Tibial nerve (tissue), 4 donors: ENCODE data around the gene LHPP. TPM values are rescaled to one million over a fixed set of nuclear protein-coding genes. Genes with fewer than 3 reads are reported as not detected.
A peak's percentile ranks its signal among the peaks of the same experiment; 100 is the strongest.
"Not testable (repeated sequence)": the region's sequence is repeated elsewhere in the genome, so short reads cannot be mapped to it uniquely, and the experiment has no call there.

ENCODE experiments used
- DNase-seq, 2 donors: peaks; one replicate each; pipeline ENCODE4 v3.0.0-alpha.2; 2019; ENCODE audit warnings: low spot score in 2 of 2
- H3K27ac ChIP-seq, 4 donors: fragments of 200-600 bp; sonication (generic) in 3 of 4; one replicate each; pipeline ENCODE4 v1.5.1; 2017 to 2019; ENCODE audit warnings: mild to moderate bottlenecking in 1 of 4
- H3K27me3 ChIP-seq, 2 donors: fragments of 200-600 bp; sonication (generic) in 1 of 2; one replicate each; pipeline versions ENCODE4 v1.5.1 to v1.6.0; 2017 to 2019
- H3K36me3 ChIP-seq, 3 donors: fragments of 200-600 bp; sonication (generic); one replicate each; pipeline ENCODE4 v1.5.1; 2018 to 2019
- H3K4me1 ChIP-seq, 4 donors: fragments of 200-600 bp; sonication (generic) in 3 of 4; one replicate each; pipeline ENCODE4 v1.5.1; 2017 to 2019
- H3K4me3 ChIP-seq, 4 donors: fragments of 200-600 bp; sonication (generic) in 3 of 4; one replicate each; pipeline ENCODE4 v1.5.1; 2017 to 2019; ENCODE audit warnings: mild to moderate bottlenecking in 1 of 4, moderate library complexity in 1 of 4
- H3K9me3 ChIP-seq, 4 donors: fragments of 200-600 bp; sonication (generic) in 3 of 4; one replicate each; pipeline ENCODE4 v1.5.1; 2017 to 2019
- EP300 ChIP-seq, 2 donors: sonication (generic); formaldehyde crosslinking; IDR thresholded peaks; one replicate each; pipeline ENCODE4 v1.6.1; 2017; ENCODE audit warnings: antibody characterized with exemption in 2 of 2, mild to moderate bottlenecking in 1 of 2
- POLR2A ChIP-seq, 2 donors: fragments of 450-650 bp; IDR thresholded peaks; one replicate each; pipeline ENCODE4 v1.6.1; 2017; ENCODE audit warnings: antibody characterized with exemption in 2 of 2, mild to moderate bottlenecking in 2 of 2, moderate library complexity in 2 of 2
- WGBS, 2 donors: methylation state at CpG; one replicate each; pipeline ENCODE4 v1.1.5; 2018; 5-methylcytosine and 5-hydroxymethylcytosine counted together
- total RNA-seq, 4 donors: library from RNA; depleted of rRNA; stranded (reverse); fragments of >200 nt; gene quantifications; one replicate each; pipeline ENCODE4 v1.1.0, GENCODE V29; 2016
- TF ChIP-seq, protein P1 (sequence below), 5 experiments: fragments of 200-600 bp in 3 of 5; fragments of 450-650 bp in 2 of 5; sonication (generic) in 3 of 5; IDR thresholded peaks; one replicate each; pipeline ENCODE4 v1.5.1; 2016 to 2019; ENCODE audit warnings: antibody characterized with exemption in 5 of 5, mild to moderate bottlenecking in 3 of 5, moderate library complexity in 2 of 5

The LHPP gene
- total RNA-seq, 4 donors from 2014 or later, result 25.5 to 211 (median 123) TPM

DNA sequence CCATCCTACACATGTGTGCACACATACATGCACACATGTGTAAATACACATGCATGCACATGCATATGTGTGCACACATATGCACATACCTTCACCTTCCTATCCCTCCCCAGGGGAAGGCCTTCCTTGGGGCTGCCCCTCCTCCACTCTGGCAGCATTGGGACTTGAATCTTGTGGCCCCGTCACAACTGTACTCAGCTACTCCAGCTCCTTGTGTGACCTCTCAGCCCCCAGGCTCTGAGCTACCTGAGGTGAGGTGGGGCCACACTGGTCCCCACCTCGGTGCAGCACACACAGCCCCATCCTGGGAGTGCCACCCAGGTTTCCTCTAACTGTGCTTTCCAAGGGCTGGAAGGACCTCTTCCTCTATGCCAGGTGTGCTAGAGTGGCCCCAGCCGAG is 116.0 kb downstream of the LHPP start:
- Histone ChIP-seq H3K4me1 (no peaks in the 10 kb centered on the region), H3K4me3 (no peak overlapping the region), H3K36me3 (no peaks in the 10 kb centered on the region), H3K27me3 (no peaks in the 10 kb centered on the region), H3K9me3 (peaks cover 0 to 15% (median 0%) of the 10 kb centered on the region in 4 donors), H3K27ac (no peak overlapping the region)
- TF ChIP-seq, protein P1, sequence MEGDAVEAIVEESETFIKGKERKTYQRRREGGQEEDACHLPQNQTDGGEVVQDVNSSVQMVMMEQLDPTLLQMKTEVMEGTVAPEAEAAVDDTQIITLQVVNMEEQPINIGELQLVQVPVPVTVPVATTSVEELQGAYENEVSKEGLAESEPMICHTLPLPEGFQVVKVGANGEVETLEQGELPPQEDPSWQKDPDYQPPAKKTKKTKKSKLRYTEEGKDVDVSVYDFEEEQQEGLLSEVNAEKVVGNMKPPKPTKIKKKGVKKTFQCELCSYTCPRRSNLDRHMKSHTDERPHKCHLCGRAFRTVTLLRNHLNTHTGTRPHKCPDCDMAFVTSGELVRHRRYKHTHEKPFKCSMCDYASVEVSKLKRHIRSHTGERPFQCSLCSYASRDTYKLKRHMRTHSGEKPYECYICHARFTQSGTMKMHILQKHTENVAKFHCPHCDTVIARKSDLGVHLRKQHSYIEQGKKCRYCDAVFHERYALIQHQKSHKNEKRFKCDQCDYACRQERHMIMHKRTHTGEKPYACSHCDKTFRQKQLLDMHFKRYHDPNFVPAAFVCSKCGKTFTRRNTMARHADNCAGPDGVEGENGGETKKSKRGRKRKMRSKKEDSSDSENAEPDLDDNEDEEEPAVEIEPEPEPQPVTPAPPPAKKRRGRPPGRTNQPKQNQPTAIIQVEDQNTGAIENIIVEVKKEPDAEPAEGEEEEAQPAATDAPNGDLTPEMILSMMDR (IDR thresholded peaks at IDR 0.05), result no peak
- TF ChIP-seq POLR2A (IDR thresholded peaks at IDR 0.05) (no peak), EP300 (IDR thresholded peaks at IDR 0.05) (no peak)
- no peak for DNase-seq
- 93 to 100% methylated on average over 3 of the region's 3 CpGs for WGBS, 2 donors

DNA sequence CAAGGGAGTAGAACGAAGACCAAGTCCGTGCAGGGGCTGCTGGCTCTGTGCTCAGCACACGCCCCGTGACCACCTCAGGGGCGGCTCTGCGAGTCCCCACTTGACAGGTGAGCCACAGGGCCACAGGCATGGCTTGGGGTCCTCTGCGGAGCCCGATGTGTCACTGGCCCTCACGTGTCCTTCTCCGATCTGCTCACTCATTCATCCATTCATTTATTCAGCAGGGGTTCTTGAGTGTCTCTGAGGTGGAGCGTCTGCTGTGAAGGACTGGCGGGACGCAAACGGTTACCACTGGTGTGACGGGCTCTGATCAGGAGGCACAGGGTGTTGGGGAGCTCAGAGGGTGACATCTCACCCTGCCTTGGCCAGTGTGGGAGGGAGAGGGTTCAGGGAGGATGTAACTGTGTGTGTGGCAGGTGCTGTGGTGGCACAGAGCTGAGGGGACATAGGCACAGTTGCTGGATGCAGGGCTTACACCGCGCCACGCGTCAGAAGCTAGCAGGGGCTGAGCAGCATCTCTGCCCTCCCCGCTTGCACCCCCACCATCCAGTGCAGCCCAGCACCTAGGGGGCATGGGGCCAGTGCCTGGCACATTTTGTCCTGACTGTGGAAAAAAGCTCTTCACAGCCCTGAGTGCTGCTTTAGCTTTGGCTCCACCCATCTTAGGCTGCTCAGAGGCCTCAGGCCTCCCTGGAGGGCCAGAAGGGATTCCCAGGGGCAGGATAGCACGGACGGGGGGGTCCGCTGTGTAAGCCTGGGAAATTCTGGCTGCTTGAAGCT is 116.8 kb downstream of the LHPP start:
- Histone ChIP-seq H3K27ac (no peak overlapping the region), H3K36me3 (no peaks in the 10 kb centered on the region), H3K4me3 (no peak overlapping the region), H3K27me3 (no peaks in the 10 kb centered on the region), H3K9me3 (peaks cover 0 to 15% (median 0%) of the 10 kb centered on the region in 4 donors), H3K4me1 (no peaks in the 10 kb centered on the region)
- no peak for DNase-seq
- TF ChIP-seq POLR2A (IDR thresholded peaks at IDR 0.05), result no peak
- TF ChIP-seq EP300 (IDR thresholded peaks at IDR 0.05), result no peak
- TF ChIP-seq, protein P1 (IDR thresholded peaks at IDR 0.05), result no peak
- 87 to 88% methylated on average over 22 to 23 of the region's 23 CpGs for WGBS, 2 donors

DNA sequence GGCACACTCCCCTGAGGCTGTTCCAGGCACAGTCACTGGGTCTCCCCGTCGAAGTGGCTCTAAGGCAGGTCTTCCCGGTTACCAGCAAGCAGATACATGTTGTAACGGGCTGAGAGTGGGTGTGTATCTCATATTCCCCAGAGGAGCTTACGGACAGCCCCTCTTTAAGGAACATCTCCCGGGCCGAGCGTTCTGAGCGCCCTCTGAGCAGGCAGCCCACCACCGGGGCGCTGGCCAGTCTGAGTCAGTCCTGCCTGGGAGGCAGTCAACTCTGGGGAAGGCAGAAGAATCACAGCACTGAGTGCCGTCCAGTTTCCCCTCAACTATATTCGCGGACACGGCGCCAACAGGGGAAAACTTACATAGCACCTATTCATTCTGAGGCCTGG is 117.4 kb downstream of the LHPP start:
- Histone ChIP-seq H3K36me3 (no peaks in the 10 kb centered on the region), H3K27ac (no peak overlapping the region), H3K27me3 (no peaks in the 10 kb centered on the region), H3K4me3 (no peak overlapping the region), H3K9me3 (peaks cover 0 to 15% (median 0%) of the 10 kb centered on the region in 4 donors), H3K4me1 (no peaks in the 10 kb centered on the region)
- WGBS, 2 donors, result 55 to 69% methylated on average over 13 to 16 of the region's 16 CpGs
- no peak for TF ChIP-seq POLR2A (IDR thresholded peaks at IDR 0.05)
- DNase-seq, result no peak

DNA sequence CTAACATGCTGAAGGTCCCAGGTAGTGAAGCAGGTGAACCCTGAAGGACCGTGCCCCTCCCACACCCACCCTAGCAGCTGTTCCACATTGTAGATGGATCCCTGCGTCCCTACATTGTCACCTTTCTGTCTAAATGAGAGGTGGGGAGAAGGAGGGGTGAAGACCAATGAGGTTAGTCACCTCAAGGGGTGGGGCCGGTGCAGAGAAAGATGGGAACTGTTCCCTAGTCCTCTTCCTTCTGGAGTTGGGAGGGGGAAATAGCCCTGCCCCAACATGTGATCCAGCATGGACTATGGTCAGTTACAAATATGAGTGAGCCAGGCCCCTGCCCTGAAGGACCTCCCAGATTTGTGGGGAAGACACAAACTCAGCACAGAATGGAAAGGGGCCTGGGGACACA is 124.5 kb downstream of the LHPP start:
- TF ChIP-seq EP300 (IDR thresholded peaks at IDR 0.05), result no peak
- TF ChIP-seq, protein P1 (IDR thresholded peaks at IDR 0.05), result no peak
- no peak for TF ChIP-seq POLR2A (IDR thresholded peaks at IDR 0.05)
- no peak for DNase-seq
- WGBS, 2 donors, result 92 to 98% methylated on average over 3 of the region's 3 CpGs
- H3K4me1 ChIP-seq, result peaks cover 0 to 30% (median 6%) of the 10 kb centered on the region in 4 donors
- no peaks in the 10 kb centered on the region for H3K27me3 ChIP-seq
- H3K4me3 ChIP-seq, result no peak overlapping the region
- peaks cover 0 to 4% (median 0%) of the 10 kb centered on the region in 4 donors for H3K9me3 ChIP-seq
- no peak overlapping the region for H3K27ac ChIP-seq
- H3K36me3 ChIP-seq, result no peaks in the 10 kb centered on the region

DNA sequence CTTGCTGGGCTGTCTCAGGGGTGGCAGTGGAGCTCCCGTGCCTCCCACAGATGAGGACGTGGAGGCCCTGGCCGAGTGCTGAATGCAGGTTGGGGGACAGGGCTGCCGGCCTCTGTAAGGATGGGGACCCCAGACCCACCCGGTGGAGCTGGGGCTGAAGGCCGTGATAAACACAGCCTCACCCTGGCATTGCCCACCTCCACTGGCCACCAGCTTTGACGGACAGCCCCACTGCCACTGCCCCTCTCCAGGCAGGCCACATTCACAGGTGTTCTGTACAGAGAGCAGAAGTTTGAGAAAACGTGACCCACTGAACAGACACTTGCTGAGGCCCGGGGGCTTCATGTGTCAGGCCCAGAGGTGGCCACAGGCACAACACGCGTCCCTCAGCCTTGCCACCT is 126.2 kb downstream of the LHPP start:
- 89 to 95% methylated on average over 11 of the region's 11 CpGs for WGBS, 2 donors
- no peak for TF ChIP-seq EP300 (IDR thresholded peaks at IDR 0.05)
- TF ChIP-seq POLR2A (IDR thresholded peaks at IDR 0.05), result no peak
- TF ChIP-seq, protein P1 (IDR thresholded peaks at IDR 0.05), result no peak
- no peak for DNase-seq

DNA sequence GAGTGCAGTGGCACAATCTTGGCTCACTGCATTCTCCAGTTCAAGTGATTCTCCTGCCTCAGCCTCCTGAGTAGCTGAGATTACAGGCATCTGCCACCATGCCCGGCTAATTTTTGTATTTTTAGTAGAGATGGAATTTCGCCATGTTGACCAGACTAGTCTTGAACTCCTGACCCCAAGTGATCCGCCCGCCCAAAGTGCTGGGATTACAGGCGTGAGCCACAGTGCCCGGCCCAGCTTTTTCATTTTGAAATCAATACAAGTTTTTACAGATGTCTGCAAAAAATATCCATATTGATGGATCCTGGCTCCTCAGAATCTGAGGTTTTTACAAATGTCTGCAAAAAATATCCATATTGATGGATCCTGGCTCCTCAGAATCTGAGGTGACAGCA is 126.7 kb downstream of the LHPP start:
- Histone ChIP-seq H3K27ac (peak overlapping the region in 3 of 4 donors; percentile 66 to 88 (median 88)), H3K9me3 (peaks cover 0 to 10% (median 0%) of the 10 kb centered on the region in 4 donors)

More for the DNA sequence above, 126.2 kb downstream of the LHPP start:
- H3K27me3 ChIP-seq, result no peaks in the 10 kb centered on the region
- peaks cover 0 to 36% (median 6%) of the 10 kb centered on the region in 4 donors for H3K4me1 ChIP-seq
- H3K4me3 ChIP-seq, result no peak overlapping the region
- H3K9me3 ChIP-seq, result peaks cover 0 to 10% (median 0%) of the 10 kb centered on the region in 4 donors
- H3K27ac ChIP-seq, result peak overlapping the region in 2 of 4 donors; percentile 88
- no peaks in the 10 kb centered on the region for H3K36me3 ChIP-seq

More for the DNA sequence above, 126.7 kb downstream of the LHPP start:
- H3K27me3 ChIP-seq, DNase-seq, H3K4me3 ChIP-seq, H3K36me3 ChIP-seq: not testable (repeated sequence)
- 51 to 55% methylated on average over 6 of the region's 6 CpGs for WGBS, 2 donors
- H3K4me1 ChIP-seq, result peaks cover 0 to 41% (median 6%) of the 10 kb centered on the region in 4 donors
